Neural progenitor cell (in vitro differentiated cells): ENCODE data around the gene RPS18. TPM values are rescaled to one million over a fixed set of nuclear protein-coding genes. Genes with fewer than 3 reads are reported as not detected.
"Not testable (repeated sequence)": the region's sequence is repeated elsewhere in the genome, so short reads cannot be mapped to it uniquely, and the experiment has no call there.

ENCODE experiments used
- DNase-seq: peaks from one replicate; pipeline ENCODE4 v3.0.0-alpha.2; 2016; ENCODE audit warnings: low spot score
- H2AFZ ChIP-seq: fragments of 200-600 bp; sonication (generic); replicated peaks from 2 replicates; pipeline ENCODE4 v1.6.1; 2016; ENCODE audit warnings: antibody characterized with exemption
- H3F3A ChIP-seq: fragments of 200-600 bp; sonication (generic); 2 replicates; pipeline ENCODE4 v1.6.1; 2016; ENCODE audit warnings: antibody characterized with exemption, low read depth
- H3K27ac ChIP-seq: fragments of 200-600 bp; sonication (generic); 2 replicates; pipeline ENCODE4 v1.5.1; 2016; ENCODE audit warnings: mild to moderate bottlenecking
- H3K27me3 ChIP-seq: fragments of 200-600 bp; sonication (generic); 2 replicates; pipeline ENCODE4 v1.6.1; 2016; ENCODE audit warnings: mild to moderate bottlenecking, moderate library complexity
- H3K36me3 ChIP-seq: fragments of 200-600 bp; sonication (generic); 2 replicates; pipeline ENCODE4 v1.5.1; 2016
- H3K4me1 ChIP-seq: fragments of 200-600 bp; sonication (generic); 2 replicates; pipeline ENCODE4 v1.6.1; 2016; ENCODE audit warnings: mixed run types
- H3K4me2 ChIP-seq: fragments of 200-600 bp; sonication (generic); 2 replicates; pipeline ENCODE4 v1.6.1; 2016
- H3K4me3 ChIP-seq: fragments of 200-600 bp; sonication (generic); 2 replicates; pipeline ENCODE4 v1.5.1; 2016
- H3K79me2 ChIP-seq: fragments of 200-600 bp; sonication (generic); 2 replicates; pipeline ENCODE4 v1.6.1; 2016; ENCODE audit warnings: low read depth
- H3K9ac ChIP-seq: fragments of 200-600 bp; sonication (generic); 2 replicates; pipeline ENCODE4 v1.6.1; 2016
- H3K9me3 ChIP-seq: fragments of 200-600 bp; sonication (generic); 2 replicates; pipeline ENCODE4 v1.5.1; 2016; ENCODE audit warnings: low read depth
- H4K20me1 ChIP-seq: fragments of 200-600 bp; sonication (generic); 2 replicates; pipeline ENCODE4 v1.6.1; 2016; ENCODE audit warnings: low read depth
- H3K27ac Mint-ChIP-seq: 3 replicates; pipeline ENCODE4 v1.8.0; 2021; ENCODE audit warnings: mixed read lengths
- H3K27me3 Mint-ChIP-seq: 2 replicates; pipeline ENCODE4 v1.8.0; 2022; ENCODE audit warnings: low read depth, mild to moderate bottlenecking, inconsistent platforms, moderate library complexity, mixed read lengths; ENCODE audit not compliant: insufficient read depth
- H3K36me3 Mint-ChIP-seq: 3 replicates; pipeline ENCODE4 v1.8.0; 2021; ENCODE audit warnings: mixed read lengths
- H3K4me1 Mint-ChIP-seq: 3 replicates; pipeline ENCODE4 v1.8.0; 2021; ENCODE audit warnings: mixed read lengths
- H3K4me3 Mint-ChIP-seq: 3 replicates; pipeline ENCODE4 v1.8.0; 2021; ENCODE audit warnings: mild to moderate bottlenecking, moderate library complexity, mixed read lengths
- H3K9me3 Mint-ChIP-seq: 3 replicates; pipeline ENCODE4 v1.8.0; 2020; ENCODE audit warnings: mixed read lengths
- EZH2 ChIP-seq: fragments of 200-600 bp; sonication (generic); IDR thresholded peaks from 2 replicates; pipeline ENCODE4 v1.6.1; 2017; ENCODE audit warnings: antibody characterized with exemption, mild to moderate bottlenecking, moderate library complexity
- EZH2phosphoT487 ChIP-seq: fragments of 200-600 bp; sonication (generic); IDR thresholded peaks from 2 replicates; pipeline ENCODE4 v1.6.1; 2017; ENCODE audit warnings: antibody characterized with exemption
- total RNA-seq: library from RNA; depleted of rRNA; stranded (reverse); fragments of >200 nt; gene quantifications from 2 replicates; pipeline ENCODE4 v1.2.3, GENCODE V29; 2015; ENCODE audit warnings: low replicate concordance
- TF ChIP-seq, protein P1 (sequence below): fragments of 200-600 bp; sonication (generic); IDR thresholded peaks from 2 replicates; pipeline ENCODE4 v1.5.1; 2017; ENCODE audit warnings: antibody characterized with exemption, mild to moderate bottlenecking

The RPS18 gene
- total RNA-seq, 1 donor from 2014 or later, result 4,663 TPM

DNA sequence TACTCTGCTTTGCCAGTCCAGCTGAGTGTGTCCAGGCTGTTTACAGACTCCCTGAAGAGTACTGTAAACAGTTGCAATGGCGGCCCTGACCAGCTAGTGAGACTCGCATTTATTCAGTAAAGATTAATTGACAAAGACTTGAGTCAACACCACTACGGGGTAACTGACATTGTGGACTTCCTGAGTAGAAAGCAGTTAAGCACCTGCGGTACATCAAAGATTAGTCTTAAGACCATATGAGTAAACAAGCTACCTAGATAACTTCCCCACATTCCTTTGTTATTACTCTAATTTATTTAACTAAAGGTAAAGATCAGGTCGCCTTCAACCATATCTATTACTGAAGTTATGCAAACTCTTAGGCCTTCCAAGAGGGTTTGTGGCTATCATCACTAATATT, 12.8 kb upstream of the RPS18 start:
- H3K27me3 Mint-ChIP-seq, result peaks cover 4% of the 10 kb centered on the region
- no peak overlapping the region for H3K4me2 ChIP-seq
- H3K36me3 Mint-ChIP-seq, result peaks cover 23% of the 10 kb centered on the region
- no peak overlapping the region for H3K27ac ChIP-seq
- H3K27me3 ChIP-seq, result no peaks in the 10 kb centered on the region
- H3K4me1 Mint-ChIP-seq, result no peaks in the 10 kb centered on the region
- H3K4me3 Mint-ChIP-seq, result no peak overlapping the region
- no peak for DNase-seq
- no peaks in the 10 kb centered on the region for H3K9me3 Mint-ChIP-seq
- peaks cover 5% of the 10 kb centered on the region for H3K36me3 ChIP-seq
- H3K79me2 ChIP-seq, result no peaks in the 10 kb centered on the region
- no peaks in the 10 kb centered on the region for H3K9me3 ChIP-seq
- H3K27ac Mint-ChIP-seq, result no peak overlapping the region
- H4K20me1 ChIP-seq, result no peaks in the 10 kb centered on the region
- no peak overlapping the region for H3K9ac ChIP-seq
- H3K4me3 ChIP-seq, result no peak overlapping the region
- TF ChIP-seq EZH2phosphoT487, result no peak
- TF ChIP-seq EZH2, result no peak
- TF ChIP-seq, protein P1, sequence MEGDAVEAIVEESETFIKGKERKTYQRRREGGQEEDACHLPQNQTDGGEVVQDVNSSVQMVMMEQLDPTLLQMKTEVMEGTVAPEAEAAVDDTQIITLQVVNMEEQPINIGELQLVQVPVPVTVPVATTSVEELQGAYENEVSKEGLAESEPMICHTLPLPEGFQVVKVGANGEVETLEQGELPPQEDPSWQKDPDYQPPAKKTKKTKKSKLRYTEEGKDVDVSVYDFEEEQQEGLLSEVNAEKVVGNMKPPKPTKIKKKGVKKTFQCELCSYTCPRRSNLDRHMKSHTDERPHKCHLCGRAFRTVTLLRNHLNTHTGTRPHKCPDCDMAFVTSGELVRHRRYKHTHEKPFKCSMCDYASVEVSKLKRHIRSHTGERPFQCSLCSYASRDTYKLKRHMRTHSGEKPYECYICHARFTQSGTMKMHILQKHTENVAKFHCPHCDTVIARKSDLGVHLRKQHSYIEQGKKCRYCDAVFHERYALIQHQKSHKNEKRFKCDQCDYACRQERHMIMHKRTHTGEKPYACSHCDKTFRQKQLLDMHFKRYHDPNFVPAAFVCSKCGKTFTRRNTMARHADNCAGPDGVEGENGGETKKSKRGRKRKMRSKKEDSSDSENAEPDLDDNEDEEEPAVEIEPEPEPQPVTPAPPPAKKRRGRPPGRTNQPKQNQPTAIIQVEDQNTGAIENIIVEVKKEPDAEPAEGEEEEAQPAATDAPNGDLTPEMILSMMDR, result no peak
- no peaks in the 10 kb centered on the region for H3K4me1 ChIP-seq
- H3F3A ChIP-seq, result no peaks in the 10 kb centered on the region
- no peak overlapping the region for H2AFZ ChIP-seq

DNA sequence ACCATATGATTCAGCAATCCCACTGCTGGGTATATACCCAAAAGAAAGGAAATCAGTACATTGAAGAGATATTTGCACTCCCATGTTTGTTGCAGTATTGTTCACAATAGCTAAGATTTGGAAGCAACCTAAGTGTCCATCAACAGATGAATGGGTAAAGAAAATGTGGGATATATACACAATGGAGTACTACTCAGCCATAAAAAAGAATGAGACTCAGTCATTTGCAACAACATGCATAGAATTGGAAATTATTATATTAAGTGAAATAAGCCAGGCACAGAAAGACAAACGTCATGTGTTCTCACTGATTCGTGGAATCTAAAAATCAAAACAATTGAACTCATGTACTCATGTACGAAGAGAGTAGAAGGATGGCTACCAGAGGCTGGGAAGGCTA, 9.4 kb upstream of the RPS18 start:
- not testable (repeated sequence) for H3K9me3 Mint-ChIP-seq, DNase-seq, H3K9me3 ChIP-seq, H3F3A ChIP-seq, H3K4me1 Mint-ChIP-seq, H2AFZ ChIP-seq, H3K36me3 ChIP-seq, H3K27ac Mint-ChIP-seq, H3K27ac ChIP-seq, H3K79me2 ChIP-seq, H3K4me1 ChIP-seq, H3K4me2 ChIP-seq, H3K4me3 Mint-ChIP-seq, H3K9ac ChIP-seq, H3K27me3 Mint-ChIP-seq, H4K20me1 ChIP-seq, H3K4me3 ChIP-seq, H3K27me3 ChIP-seq
- peaks cover 29% of the 10 kb centered on the region for H3K36me3 Mint-ChIP-seq

DNA sequence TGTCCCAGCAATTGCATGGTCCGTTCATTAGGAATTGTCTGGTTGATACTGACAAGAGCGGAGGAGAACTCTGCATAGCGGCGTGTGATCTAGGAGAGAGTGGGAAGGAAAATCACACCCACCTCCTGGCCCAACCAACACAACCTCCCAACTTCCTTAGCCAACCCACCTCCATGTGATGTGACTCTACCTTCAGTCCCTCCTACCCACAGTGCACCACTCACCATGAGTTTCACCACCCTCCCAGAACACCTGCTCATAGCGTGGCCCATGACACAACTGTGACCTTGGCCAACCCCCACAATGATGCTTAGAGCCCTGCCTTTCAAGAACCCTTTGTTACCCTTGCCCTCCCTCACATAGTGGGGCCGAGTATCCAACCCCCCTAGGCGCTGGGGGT, 7.9 kb upstream of the RPS18 start:
- Mint-ChIP-seq H3K36me3 (peaks cover 34% of the 10 kb centered on the region), H3K4me1 (no peaks in the 10 kb centered on the region), H3K27ac (no peak overlapping the region), H3K9me3 (no peaks in the 10 kb centered on the region), H3K27me3 (no peaks in the 10 kb centered on the region), H3K4me3 (peak overlapping the region; percentile 41)
- no peak overlapping the region for H3K4me3 ChIP-seq
- H3K9me3 ChIP-seq, result no peaks in the 10 kb centered on the region
- H3F3A ChIP-seq, result no peaks in the 10 kb centered on the region
- H3K4me2 ChIP-seq, result no peak overlapping the region
- no peak overlapping the region for H3K9ac ChIP-seq
- H4K20me1 ChIP-seq, result no peaks in the 10 kb centered on the region
- H3K27me3 ChIP-seq, result no peaks in the 10 kb centered on the region
- no peak overlapping the region for H2AFZ ChIP-seq
- peaks cover 5% of the 10 kb centered on the region for H3K36me3 ChIP-seq
- H3K79me2 ChIP-seq, result no peaks in the 10 kb centered on the region
- no peak overlapping the region for H3K27ac ChIP-seq
- TF ChIP-seq EZH2phosphoT487 (no peak), EZH2 (no peak)
- TF ChIP-seq, protein P1, result no peak
- H3K4me1 ChIP-seq, result no peaks in the 10 kb centered on the region
- DNase-seq, result no peak

DNA sequence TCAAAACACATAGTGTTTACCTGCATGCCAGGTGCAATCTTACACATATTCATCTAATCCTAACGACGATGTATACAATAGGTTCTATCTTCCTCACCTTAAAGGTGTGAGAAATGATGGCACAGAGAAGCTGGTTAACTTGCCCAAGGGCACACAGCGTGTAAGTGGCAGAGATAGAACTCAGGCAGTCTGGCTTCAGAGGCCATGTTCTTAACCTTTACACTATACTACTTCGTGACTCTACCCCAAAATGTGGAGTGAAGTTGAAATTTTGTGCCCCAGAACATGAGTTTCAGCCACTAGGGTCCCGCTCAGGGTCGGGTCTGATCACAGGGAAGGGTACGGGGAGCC, 783 bp upstream of the RPS18 start:
- Histone ChIP-seq H3K79me2 (peaks cover 52% of the 10 kb centered on the region), H3F3A (peaks cover 42% of the 10 kb centered on the region), H3K27me3 (no peaks in the 10 kb centered on the region), H3K9me3 (no peaks in the 10 kb centered on the region), H3K4me1 (peaks cover 36% of the 10 kb centered on the region), H3K27ac (peak overlapping the region; percentile 78), H3K4me2 (peak overlapping the region; percentile 90), H3K4me3 (peak overlapping the region; percentile 83), H3K9ac (peak overlapping the region; percentile 79), H4K20me1 (peaks cover 40% of the 10 kb centered on the region), H2AFZ (peak overlapping the region; percentile 98), H3K36me3 (peaks cover 8% of the 10 kb centered on the region)
- no peak for DNase-seq
- Mint-ChIP-seq H3K36me3 (peaks cover 35% of the 10 kb centered on the region), H3K27ac (peak overlapping the region; percentile 100), H3K4me1 (peaks cover 45% of the 10 kb centered on the region), H3K4me3 (peak overlapping the region; percentile 100), H3K27me3 (peaks cover 6% of the 10 kb centered on the region), H3K9me3 (no peaks in the 10 kb centered on the region)
- no peak for TF ChIP-seq EZH2
- TF ChIP-seq, protein P1, result peak; percentile 33
